GM21360 (cell line): Measurements from ENCODE around the gene SYNE1.
A peak's percentile ranks its signal among the peaks of the same experiment; 100 is the strongest.
"Not testable (repeated sequence)": the region's sequence is repeated elsewhere in the genome, so short reads cannot be mapped to it uniquely, and the experiment has no call there.

Experiments
- ATAC-seq: cut with Tn5 transposase; IDR thresholded peaks from one replicate; pipeline ENCODE4 v1.9.1; 2021; ENCODE audit warnings: mild to moderate bottlenecking, moderate library complexity; ENCODE audit not compliant: unreplicated experiment

SYNE1 gene

GRCh38 chr6:152571089-152571488 lies 66.1 kb downstream of the SYNE1 start:
- no peak for ATAC-seq

GRCh38 chr6:152566103-152566875 lies 70.9 kb downstream of the SYNE1 start:
- ATAC-seq, result no peak

- no peak for ATAC-seq
These were observed 74.0 kb downstream of the SYNE1 start for GRCh38 chr6:152563177-152563576.

- not testable (repeated sequence) for ATAC-seq
These were observed 78.4 kb downstream of the SYNE1 start for GRCh38 chr6:152558798-152559197.

- ATAC-seq, result no peak
These were observed 79.7 kb downstream of the SYNE1 start for GRCh38 chr6:152557502-152557901.

GRCh38 chr6:152554851-152555250 lies 82.3 kb downstream of the SYNE1 start:
- no peak for ATAC-seq

GRCh38 chr6:152552616-152553209 lies 84.4 kb downstream of the SYNE1 start:
- peak; percentile 97 for ATAC-seq

- ATAC-seq, result no peak
These were observed 93.6 kb downstream of the SYNE1 start for GRCh38 chr6:152543519-152543918.

GRCh38 chr6:152540381-152540780 lies 96.8 kb downstream of the SYNE1 start:
- no peak for ATAC-seq

GRCh38 chr6:152534541-152534940 lies 102.6 kb downstream of the SYNE1 start:
- ATAC-seq, result no peak

GRCh38 chr6:152532556-152533422 lies 104.4 kb downstream of the SYNE1 start:
- no peak for ATAC-seq

GRCh38 chr6:152531659-152532058 lies 105.5 kb downstream of the SYNE1 start:
- ATAC-seq, result no peak

- ATAC-seq, result no peak
These were observed 107.8 kb downstream of the SYNE1 start for GRCh38 chr6:152529369-152529768.

- ATAC-seq, result not testable (repeated sequence)
These were observed 123.0 kb downstream of the SYNE1 start for GRCh38 chr6:152514120-152514519.

GRCh38 chr6:152509916-152510315 lies 127.2 kb downstream of the SYNE1 start:
- ATAC-seq, result no peak

GRCh38 chr6:152508477-152508876 lies 128.7 kb downstream of the SYNE1 start:
- ATAC-seq, result no peak

GRCh38 chr6:152503546-152503945 lies 133.6 kb downstream of the SYNE1 start:
- ATAC-seq, result no peak

GRCh38 chr6:152502421-152503188 lies 134.6 kb downstream of the SYNE1 start:
- ATAC-seq, result no peak

- no peak for ATAC-seq
These were observed 137.2 kb downstream of the SYNE1 start for GRCh38 chr6:152499931-152500330.

- no peak for ATAC-seq
These were observed 140.4 kb downstream of the SYNE1 start for GRCh38 chr6:152496731-152497130.

GRCh38 chr6:152495456-152495855 lies 141.7 kb downstream of the SYNE1 start:
- ATAC-seq, result not testable (repeated sequence)
